Fibroblast of upper back skin (primary cell): ENCODE measurements around the gene KLK7.
A peak's percentile ranks its signal among the peaks of the same experiment; 100 is the strongest.

ENCODE experiments used
- DNase-seq: peaks from one replicate; pipeline ENCODE4 v3.0.0-alpha.2; 2013

The KLK7 gene

DNA sequence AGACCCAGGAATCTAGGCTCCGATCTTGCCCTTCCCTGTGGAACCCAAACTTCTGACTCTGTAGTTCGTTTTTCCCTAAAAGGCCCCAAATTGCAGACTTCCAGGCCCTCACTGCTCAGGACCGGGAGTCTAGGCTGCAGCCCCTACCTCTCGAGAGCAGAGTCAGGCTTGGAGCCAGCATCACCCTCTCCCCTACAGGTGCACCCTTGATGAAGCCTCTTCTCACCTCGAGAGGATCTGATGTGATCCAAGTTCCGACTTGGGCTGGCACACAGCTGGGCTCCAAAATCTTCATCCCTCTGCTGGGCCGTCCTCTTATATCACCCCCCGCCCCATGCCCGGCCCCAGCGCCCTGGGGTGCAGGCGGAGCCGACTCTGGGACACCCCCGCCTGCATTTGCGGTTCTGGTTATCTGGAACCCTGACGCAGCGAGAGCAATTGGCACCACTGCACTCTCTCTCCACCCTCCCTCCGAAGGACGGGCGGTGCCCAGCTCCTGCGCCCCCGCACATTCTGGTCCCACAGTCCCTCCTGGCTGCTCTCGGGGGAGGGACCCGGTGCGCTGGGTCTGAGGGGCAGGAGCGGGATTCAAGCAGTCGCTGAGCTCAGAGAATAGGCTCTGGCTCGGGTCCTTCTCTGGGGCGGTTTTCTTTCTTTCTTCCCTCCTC is at the start of gene KLK7:
Gene KLK7, minus strand, starts transcription at position 293 of the 668 bp plus-strand sequence. CDS start 1,518 bp downstream, outside the sequence.
- DNase-seq = no peak

DNA sequence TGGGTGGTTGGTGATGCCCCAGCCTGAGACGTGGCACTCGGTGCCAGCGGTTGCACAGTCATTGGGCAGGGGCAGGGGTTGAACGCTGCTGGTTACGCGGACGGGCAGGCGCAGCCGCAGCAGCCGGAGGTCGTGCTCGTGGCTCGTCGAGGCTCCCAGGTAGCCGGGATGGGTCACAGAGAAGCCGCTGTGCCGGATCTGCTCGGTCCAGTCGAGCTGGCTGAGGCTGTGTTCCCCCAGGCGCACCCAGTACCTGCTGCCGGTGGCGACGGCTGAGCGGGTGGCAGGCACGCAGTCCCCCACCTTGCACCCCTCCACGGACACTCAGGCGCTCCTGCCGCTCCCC is 48.1 kb upstream of the KLK7 start:
- no peak for DNase-seq

DNA sequence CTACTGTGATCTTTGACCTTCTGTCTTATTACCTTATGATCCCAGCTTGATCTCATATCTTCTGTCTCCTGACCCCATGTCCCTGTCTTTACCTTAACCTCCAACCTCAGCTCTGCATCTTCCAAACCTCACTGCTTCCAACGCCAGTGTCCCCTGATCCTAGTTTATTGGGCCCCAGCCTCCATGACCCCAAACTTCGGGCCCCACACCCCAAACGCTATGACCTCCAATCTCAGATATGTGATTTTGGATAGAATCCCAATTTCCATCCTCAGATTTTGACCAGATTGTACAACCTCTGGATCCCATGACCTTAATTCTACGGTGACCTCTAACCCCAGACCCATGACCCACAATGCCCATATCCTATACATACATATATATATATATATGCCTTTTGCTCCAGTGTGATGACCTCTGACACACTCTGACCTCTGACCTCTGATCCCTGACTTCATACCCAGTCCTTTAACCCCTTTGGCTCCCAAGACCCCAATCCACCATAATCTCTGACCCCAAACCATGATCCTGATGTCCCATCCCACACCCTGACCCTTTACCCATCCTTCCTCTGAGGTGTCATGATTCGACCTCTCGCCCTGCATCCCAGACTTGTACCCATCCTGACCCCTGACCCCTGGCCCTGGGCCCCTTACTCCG is 47.6 kb upstream of the KLK7 start:
- DNase-seq = no peak

DNA sequence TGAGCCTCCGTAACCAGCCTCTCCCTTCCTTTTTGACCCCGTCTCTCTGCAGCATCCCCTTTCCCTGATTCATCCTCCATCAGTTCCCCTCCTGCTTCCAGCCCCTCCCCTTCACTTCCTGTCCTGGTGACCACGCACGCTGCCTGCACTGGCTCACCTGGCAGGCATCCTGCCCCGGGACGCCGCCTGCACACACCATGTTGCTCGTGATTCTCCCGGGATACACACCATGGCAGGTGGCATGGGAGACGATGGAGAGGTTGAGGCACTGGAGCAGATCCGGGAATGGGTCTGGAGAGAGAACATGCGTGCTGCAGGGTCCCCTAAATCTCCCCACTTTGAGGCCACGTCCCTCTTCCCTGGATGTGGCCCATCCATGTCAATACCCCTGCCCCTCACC is 46.9 kb upstream of the KLK7 start:
- DNase-seq = no peak

DNA sequence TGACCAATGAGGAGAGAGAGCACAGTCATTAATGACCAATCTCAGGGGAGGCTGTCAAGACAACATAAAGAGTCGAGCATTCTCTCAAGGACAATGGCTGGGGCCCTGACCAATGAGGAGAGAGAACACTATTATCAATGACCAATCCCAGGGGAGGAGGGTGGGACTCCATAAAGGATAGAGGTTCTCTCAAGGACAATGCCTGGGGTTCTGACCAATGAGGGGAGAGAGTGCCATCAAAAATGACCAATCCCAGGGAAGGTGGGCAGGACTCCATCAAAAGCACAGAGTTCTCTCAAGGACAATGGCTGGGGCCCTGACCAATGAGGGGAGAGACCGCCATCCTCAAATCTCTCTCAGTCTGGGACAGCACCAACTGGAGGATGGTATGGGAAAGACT is 46.0 kb upstream of the KLK7 start:
- DNase-seq = no peak

DNA sequence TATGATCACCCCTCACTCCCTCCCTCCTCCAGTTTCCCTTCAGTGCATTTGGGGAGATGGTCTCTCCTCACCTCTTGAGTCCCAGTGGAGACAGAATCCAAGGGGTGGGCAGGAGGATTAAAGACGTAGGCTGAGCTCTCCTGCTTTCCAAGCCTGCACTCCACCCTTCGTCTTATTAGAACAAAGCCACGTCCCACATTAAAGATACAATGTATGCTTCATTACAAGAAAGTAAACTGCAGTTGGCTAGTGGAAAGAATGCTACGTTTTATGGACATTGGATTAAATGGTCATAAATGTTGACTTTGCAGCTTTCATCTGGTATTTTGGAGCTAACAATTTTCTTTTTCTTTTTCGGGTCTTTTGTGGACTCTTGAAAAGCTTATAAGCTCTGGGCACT is 44.2 kb upstream of the KLK7 start:
- DNase-seq = no peak

DNA sequence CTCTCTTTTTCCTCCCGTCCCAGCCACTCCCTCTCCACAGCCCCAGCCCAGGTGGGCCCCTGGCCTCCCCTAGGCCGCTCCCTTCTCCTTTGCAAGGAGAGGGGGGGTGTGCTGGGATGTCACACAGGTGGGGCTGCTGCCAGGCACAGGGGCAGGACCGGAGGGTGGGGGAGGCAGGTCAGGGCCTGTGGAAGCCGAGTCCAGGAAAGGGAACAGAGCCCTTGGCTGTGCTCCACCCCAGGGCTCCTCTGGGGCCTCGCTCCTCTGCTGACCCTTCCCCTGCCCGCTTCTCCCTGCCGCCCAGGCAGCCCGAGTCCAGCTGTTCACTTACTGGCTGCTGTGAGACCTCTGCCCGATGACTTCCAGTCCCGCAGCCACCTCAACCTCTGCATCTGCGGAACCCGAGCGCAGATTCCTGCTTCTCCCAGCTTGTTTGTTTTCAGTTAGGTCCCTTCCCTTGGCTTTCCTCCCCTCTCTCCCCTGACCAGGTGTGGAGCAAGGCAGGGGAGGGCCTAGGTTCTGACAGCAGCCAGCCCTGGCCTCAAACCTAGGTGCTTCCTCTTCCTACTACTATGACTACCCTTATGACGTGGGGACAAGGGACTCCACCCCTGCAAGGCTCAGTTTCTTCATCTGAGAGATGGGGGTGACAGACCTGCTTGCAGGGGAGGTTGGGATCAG is 43.5 kb upstream of the KLK7 start:
- DNase-seq = no peak

DNA sequence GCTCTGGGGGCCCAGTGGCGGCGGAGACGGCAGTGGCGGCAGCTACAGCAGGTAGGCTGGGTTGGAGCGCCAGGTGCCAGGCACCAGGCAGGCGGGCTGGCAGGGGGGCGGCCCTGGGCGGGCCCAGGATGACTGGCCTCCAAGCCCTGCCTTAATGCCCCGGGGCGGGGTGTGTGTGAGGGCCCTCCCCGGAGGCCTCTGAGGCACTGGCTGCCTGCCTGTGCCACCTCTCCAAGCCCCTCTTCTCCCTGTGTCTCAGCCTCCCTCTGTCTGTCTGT is 42.8 kb upstream of the KLK7 start, which contains the start of gene KLK11:
Gene KLK11, minus strand, starts transcription at position 63 of the 278 bp plus-strand sequence. CDS start 985 bp downstream, outside the sequence.
- no peak for DNase-seq

DNA sequence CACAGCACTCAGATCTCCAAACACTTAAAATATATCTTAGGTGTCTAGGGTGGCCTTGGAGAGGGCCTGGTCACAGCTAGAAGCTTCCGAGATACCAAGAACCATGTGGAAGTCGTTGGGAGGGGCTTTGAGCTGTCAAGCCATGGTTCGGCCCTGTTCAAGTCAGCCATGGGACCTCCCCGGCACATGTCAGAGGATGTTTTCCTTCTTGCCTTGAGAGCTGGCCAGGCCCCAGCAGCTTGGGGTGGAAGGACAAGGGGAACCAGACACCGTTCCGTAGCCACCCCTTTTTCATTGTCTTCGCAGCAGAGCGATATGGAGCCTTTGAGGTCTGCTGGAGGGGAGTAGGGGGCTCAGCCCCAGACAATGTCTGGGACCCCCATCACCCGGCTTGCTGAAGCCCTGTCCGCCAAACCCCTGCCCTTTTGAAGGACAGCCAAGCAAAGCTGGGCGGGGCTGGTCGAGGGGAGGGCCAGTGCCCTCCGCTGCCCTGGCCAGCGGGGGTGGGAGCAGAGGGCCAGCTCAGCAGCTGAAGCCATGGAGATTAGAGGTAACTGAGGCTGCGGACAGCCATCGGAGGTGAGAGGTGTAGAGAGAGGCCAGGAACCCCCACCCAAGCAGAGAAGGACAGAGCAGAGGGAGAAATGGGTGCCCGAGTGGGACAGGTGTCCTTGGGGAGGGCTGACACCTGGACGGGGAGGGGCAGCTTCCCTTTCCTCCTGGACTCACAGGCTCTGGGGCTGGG is 42.3 kb upstream of the KLK7 start:
- no peak for DNase-seq

DNA sequence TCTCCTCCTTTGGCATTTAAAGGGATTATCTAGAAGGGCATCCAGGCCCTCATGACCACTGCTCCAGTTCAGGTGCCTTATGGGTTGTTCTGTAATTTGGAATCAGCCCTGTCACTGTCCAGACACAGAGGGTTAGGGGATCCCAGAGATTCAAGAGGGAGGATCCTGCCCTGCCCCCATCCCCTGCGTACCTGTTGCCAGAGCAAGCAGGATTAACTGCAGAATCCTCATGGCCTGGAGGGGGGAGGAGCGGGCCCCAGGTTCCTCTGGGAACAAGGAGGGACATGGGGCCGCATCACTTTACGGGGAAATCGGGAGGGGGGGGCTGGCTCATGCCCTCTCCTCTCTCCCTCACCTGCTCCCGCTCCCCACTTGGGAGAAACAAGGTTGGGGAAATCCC is 41.7 kb upstream of the KLK7 start:
- no peak for DNase-seq

DNA sequence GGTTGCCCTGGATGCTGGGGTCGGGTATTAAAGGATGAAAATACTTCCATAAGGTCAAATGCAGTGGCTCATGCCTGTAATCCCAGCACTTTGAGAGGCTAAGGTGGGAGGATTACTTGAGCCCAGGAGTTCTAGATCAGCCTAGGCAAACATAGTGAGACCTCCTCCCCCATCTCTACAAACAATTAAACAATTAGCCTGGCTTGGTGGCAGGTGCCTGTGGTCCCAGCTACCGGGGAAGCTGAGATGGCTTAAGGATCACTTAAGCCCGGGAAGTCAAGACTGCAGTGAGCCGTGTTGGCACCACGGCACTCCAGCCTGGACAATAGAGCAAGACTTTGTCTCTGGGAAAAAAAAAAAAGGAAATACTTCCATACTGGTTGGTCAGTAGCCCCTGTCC is 41.2 kb upstream of the KLK7 start:
- no peak for DNase-seq

DNA sequence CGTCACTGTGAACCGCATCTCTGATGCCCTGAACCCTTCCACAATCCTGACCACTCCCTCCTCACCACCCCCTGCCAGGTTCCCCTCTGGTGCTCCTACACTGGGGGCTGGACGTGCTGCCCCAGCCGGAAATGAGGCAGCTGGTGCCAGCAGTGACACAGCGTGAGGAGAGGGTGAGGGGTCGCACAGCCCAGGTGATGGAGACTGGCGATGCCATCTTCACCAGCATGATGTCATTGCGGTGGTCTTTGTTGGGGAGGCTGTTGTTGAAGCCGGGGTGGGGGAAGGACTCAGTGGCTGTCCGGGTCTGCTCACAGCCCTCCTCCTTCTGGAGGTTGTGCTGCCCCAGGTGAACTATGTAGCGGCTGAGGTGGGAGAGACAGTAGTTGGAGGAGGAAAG is 40.2 kb upstream of the KLK7 start:
- no peak for DNase-seq

DNA sequence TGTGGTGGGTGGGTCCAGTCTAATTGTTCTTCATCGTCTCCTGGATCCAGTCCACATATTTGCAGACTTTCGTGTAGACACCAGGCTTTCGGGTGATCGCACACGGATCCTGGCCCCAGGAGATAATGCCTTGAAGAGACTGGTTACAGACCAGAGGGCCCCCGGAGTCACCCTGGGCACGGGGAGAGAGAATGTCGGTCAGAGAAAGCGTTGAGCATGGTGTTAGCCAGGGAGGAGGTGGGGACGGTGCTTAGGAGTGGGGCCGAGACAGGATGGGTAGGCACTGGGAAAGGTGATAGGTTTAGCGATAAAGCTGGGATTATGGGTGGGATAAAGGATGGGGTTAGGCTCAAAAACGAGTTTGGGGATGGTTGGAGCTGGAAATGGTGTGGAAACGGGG is 38.8 kb upstream of the KLK7 start:
- DNase-seq = no peak

DNA sequence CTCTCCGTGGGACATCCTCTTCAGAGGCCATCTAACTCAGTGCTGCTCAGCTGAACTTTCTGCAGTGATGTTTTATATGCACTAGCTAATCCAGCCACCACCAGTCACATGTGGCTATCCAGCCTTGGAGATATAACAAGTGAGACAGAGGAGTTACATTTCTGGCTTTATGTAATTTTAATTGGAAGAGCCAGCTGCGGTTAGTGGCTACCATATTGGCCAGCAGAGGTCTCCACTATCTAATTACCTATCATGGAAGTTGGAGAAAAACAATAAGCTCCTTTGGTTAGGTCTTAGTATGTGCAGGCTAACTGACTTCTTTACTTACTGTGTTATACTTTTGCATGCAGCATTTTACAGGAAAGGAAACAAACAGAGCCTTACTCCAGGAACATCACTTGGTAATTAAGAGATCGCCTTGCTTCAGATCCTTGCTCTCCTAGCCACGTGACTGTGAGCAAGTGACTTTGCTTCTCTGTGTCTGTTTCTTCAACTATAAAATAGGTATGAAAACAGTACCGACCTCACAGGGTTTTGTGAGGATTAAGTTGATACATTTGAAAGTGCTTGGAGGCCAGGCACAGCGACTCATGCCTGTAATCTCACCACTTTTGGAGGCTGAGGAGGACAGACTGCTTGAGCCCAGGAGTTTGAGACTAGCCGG is 37.4 kb upstream of the KLK7 start:
- DNase-seq = peak; percentile 37

DNA sequence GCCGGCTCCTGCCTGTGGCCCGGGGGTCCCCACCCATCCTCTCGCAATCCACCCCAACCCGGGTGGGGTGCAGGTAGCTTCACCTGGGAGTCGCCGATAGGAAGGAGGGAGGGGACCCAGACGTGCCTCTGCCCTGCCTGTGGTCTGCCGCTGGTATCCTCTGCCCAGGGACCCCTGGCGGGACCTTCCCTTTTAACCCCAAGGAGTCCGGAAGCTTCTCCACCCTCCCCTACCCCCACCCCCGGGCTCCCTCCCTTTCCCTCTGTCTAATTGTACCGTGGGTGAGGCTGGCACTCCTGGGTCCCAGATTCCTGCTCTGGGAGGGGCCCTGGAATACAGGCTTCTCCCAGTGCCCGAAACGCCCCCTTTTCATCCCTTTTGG is 35.8 kb upstream of the KLK7 start, which contains the start of gene KLK10:
Gene KLK10, minus strand, starts transcription at position 166 of the 382 bp plus-strand sequence. CDS start 579 bp downstream, outside the sequence.
- no peak for DNase-seq

DNA sequence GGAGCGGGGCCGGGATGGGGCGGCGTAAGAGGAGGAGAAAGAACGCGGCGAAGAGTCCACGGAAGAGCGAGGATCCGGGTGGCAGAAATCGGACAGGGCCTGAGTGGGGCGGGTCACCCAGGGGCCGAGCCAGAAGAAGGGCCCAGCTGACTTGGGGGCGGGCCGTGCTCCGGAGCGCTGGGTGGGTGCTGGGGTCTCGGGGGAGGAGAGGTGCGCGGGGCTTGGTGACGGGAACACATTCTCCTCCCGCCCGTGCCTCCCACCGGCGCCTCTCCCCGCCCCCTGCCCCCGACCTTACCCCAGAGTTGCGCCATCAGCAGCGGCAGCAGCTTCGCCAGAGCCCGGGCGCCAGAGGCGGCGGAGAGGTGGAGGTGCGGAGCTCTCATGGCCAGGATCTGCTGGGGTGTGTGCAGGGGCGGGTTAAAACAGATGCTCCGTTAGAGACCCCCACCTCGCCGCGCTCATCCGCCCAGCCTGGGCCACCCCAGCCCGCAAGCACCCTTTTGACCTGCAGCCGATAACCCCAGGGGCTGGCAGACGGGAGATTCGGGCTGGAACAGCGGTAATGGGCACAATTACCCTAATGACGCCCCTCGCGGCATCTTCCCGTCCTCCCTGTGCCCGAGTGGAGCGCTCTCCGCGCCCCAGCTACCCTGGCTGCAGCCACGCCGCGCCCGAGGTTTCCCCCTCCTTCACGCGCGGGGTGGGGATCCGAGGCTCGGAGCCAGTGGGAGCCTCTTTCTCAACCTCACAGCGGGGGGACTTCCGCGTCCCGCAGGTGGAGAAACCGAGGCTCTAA is 35.2 kb upstream of the KLK7 start:
- no peak for DNase-seq

DNA sequence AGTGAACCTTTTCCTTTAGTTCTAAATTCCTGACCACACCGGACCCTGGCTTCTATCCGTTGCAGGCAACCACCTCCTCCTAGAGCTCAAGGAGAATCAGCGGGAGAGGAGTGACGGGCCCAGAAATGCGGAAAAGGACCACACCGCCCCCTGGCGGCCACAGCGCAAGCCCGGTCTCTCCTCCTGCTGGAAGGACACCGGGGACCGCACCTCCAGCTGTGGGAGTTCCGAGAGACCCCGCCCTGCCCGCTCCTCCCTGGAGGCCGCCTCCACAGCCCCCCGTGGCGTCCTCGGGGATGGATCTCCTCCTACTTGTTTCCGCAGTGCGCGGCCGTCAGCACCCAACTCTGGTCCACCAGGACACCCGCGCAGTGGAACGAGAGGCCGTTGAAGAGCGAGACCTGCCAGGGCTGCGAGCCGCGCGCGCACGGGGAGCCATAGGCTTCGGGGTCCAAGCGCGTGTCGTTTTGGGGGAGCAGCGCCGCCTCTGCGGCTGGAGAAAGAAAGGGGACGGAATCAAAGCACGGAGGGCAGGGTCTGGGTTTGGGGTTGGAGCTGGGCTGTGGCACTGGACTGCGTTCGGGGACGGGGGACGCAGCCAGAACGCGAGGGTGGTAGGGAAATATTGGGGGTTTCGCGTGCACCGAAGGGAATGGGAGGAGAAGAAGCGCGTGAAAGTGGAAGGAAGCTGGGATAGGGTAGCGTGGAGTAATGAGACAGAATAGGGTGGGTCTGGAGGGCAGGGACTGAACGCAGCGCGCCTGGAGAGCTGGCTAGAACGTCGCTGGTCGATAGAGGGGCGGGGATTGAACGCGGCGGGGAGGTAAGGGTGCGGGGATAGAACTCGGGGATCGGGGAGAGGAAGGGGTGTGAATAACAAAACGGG is 33.3 kb upstream of the KLK7 start:
- DNase-seq = peak; percentile 3

DNA sequence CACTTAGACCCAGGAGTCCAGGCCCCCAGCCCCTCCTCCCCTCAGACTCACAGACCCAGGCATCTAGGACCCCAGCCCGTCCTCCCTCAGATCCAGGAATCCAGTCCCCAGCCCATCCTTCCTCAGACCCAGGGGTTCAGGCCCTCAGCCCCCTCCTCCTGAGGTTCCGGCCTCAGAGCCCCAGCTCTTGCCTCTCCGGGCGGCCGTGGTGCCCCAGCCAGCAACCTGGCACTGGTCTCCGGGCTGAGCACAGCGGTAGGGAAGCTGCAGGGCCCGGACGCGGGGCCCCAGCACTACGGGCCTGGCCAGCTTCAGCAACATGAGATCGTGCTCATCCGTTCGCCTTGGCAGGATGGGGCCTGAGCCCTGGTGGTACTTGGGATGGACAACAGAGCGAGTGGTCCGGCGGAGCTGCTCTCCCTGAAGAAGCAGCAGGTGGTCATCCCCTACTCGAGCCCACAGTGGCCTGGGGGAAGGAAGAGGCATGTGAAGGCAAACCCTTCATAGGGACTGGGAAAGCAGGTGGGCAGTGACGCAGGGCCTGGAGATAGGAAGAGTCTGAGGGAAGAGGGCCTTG is 32.1 kb upstream of the KLK7 start:
- no peak for DNase-seq

DNA sequence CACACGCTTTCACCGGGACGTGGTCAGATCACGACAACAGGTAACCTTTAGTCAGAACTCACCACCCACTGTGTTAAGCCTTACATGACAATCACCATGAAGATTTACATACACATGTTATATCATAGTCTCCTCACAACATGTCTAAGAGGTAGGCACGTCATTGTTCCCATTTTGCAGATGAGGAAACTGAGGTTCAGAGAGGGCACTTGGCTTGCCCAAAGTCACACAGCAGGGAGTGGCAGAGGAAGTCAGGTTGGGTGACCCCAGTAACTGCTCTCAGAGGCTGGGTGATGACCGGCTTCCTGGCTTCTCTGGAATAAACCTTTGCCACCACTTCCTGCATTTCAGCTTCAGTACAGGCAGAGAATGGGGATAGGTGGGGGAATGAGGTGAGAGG is 30.5 kb upstream of the KLK7 start:
- no peak for DNase-seq

DNA sequence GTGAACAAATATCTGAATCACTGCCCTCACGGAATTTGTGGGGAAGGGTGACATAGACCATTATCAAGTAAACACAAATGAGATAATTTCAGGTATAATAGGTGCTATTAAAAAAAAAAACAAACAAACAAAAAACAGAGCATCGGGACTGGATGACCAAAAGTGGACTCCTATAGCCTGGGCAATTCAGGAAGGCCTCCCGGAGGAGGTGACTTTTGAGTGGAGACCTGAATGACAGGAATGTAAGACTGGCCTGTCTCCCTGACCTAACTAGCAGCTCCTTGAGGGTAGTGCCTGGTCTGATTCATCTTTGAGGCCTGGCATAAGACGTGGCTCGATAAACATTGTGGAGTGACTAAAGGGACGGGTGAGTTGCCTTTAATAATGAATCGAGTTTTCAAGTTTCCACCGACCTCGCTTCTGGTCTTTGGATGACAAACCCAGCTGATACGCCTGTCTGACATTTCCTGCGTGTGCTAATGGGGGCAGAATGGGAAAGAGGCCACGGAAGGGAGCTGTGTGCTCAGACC is 29.0 kb upstream of the KLK7 start:
- no peak for DNase-seq
